Effector memory CD4-positive, alpha-beta T cell (primary cell): Measurements from ENCODE around the gene VTI1B.
"Not testable (repeated sequence)": the region's sequence is repeated elsewhere in the genome, so short reads cannot be mapped to it uniquely, and the experiment has no call there.

Source experiments
- DNase-seq, 3 donors: peaks; one replicate each; pipeline ENCODE4 v3.0.0-alpha.2; 2020
- H3K27ac ChIP-seq: 2 replicates; pipeline ENCODE4 v1.7.0; 2013; ENCODE audit warnings: mild to moderate bottlenecking, low read length, moderate library complexity; ENCODE audit not compliant: insufficient read depth, poor library complexity, severe bottlenecking
- H3K27me3 ChIP-seq: replicated peaks from 2 replicates; pipeline ENCODE4 v1.7.0; 2013; ENCODE audit warnings: mild to moderate bottlenecking, low read length; ENCODE audit not compliant: insufficient read depth, control insufficient read depth, poor library complexity, severe bottlenecking
- H3K36me3 ChIP-seq: 2 replicates; pipeline ENCODE4 v1.7.0; 2013; ENCODE audit warnings: mild to moderate bottlenecking, low read length, moderate library complexity; ENCODE audit not compliant: control insufficient read depth, insufficient read depth
- H3K4me1 ChIP-seq: 2 replicates; pipeline ENCODE4 v1.7.0; 2013; ENCODE audit warnings: low read length, mild to moderate bottlenecking; ENCODE audit not compliant: control insufficient read depth, insufficient read depth, poor library complexity, severe bottlenecking
- H3K4me3 ChIP-seq: 2 replicates; pipeline ENCODE4 v1.7.0; 2013; ENCODE audit warnings: low read length, low read depth, mild to moderate bottlenecking; ENCODE audit not compliant: insufficient read depth, poor library complexity, severe bottlenecking
- H3K9me3 ChIP-seq: 2 replicates; pipeline ENCODE4 v1.7.0; 2013; ENCODE audit warnings: mild to moderate bottlenecking, low read length, moderate library complexity; ENCODE audit not compliant: control insufficient read depth

Gene VTI1B

DNA sequence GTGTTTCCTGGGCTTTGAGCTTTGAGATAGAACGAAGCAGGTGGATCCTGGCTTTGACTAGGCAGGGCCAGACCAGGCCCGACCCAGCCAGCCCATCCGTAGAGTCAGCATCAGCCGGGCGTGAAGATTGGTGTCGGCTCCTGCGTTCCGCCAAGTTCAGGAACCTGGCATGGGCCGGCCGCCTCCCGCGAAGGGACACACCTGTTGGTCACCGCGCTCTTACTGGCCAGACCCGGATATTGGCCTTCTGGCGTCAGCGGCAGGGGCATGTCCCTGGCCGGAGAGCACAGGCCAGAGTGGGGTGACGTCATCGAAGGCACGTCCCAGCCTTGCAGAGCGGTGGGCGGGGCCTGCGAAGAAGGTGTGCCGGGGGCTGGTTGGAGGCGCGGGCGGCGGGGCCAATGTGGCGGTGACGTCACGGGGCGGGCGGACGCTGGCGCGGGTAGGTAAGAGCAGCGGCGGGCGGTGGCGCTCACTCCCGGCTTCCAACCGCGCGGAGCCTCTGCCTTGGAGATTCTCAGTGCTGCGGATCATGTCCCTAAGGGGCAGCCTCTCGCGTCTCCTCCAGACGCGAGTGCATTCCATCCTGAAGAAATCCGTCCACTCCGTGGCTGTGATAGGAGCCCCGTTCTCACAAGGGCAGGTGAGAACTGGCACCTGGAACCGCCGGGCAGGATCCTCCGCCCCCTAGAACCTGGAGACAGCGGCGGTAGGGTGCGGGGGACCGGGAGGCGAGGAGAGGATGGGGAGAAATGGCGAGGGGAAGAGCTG is 54.8 kb downstream of the VTI1B start, which contains the start of gene ARG2:
Gene ARG2, plus strand, starts transcription at position 475 of the 771 bp plus-strand sequence. Its CDS starts 58 bp downstream, at position 533.
- Histone ChIP-seq H3K36me3 (no peaks in the 10 kb centered on the region), H3K4me3 (peak within 1 kb of the TSS; percentile 73), H3K27ac (peak within 1 kb of the TSS; percentile 79), H3K27me3 (no peaks in the 10 kb centered on the region), H3K4me1 (peaks cover 13% of the 10 kb centered on the region), H3K9me3 (no peaks in the 10 kb centered on the region)
- peak; percentile 93 to 96 (median 96) for DNase-seq

DNA sequence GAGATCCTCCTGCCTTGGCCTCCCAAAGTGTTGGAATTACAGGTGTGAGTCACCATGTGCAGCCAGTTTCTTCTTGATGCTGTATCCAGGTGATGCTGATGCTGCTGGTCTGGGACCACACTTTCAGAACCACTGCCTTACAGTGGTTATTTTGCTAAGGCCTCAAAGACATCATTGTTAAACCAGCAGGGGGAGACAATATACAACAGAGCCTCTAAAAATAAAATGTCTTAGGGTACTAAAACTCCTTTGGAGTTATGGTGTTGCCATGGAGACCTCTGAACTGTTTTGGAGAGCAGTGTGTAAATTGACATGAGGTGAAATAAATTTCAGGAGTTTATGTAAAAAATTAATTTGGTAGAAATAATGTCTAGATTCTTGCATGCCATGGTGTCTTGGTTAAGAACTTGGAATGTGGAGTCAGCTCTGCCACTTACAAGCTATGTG is 55.8 kb downstream of the VTI1B start:
- Histone ChIP-seq H3K27ac (peak overlapping the region; percentile 79), H3K36me3 (no peaks in the 10 kb centered on the region), H3K27me3 (no peaks in the 10 kb centered on the region), H3K4me3 (no peak overlapping the region), H3K9me3 (no peaks in the 10 kb centered on the region), H3K4me1 (peaks cover 13% of the 10 kb centered on the region)
- DNase-seq = peak in 1 of 3 donors; percentile 16

DNA sequence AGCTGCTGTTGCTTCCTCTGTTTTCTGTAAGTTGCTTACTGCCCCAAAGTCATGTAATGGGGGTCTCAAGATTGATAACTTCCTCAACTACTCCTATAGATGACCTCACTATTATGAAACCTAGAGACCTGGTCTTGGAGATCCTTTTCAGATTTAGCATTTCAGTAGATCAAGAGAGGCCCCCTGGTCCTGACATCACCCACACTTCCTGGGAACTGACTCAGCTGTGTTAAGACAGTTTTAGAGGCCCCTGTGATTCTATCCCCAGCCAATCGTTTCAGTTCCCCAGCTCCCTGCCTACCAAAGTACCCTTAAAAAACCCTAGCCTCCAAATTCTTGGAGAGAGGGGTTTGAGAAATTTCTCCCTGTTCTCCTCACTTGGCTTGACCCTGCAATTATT is 63.9 kb downstream of the VTI1B start:
- Histone ChIP-seq H3K4me1 (no peaks in the 10 kb centered on the region), H3K27me3 (no peaks in the 10 kb centered on the region), H3K36me3 (no peaks in the 10 kb centered on the region), H3K9me3 (no peaks in the 10 kb centered on the region), H3K4me3 (no peak overlapping the region), H3K27ac (no peak overlapping the region)
- DNase-seq = no peak

DNA sequence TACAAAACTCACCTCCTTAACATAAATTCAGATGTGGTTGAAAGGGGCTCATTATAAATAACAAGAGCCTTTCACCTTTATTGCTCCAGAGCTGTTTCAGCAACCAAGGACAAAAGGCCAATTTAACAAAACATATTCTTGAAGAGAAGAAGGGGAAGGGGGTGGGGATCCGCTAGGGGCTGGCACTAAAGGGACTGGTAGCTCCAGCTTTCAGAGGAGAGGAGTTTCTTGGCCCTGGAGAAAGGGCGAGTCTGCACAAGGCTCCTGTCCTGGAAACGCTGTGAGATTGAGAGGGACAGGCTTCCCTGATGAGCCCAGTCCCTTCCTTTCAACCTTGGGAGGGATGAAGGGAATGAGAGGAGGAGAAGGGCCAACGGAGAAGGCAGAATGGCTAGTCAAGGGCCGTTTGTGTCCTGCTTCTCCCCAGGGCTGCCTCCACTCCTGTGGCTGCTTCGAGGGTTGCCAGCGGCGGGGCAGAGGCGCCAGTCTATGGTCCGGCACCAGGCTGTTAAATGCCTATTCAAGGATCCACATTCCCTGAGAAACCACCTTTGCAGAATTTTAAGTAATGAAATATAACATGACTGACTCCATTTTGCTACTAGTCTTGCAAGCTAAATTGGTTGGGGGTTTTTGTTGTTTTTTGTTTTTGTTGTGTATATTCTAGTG is 64.7 kb downstream of the VTI1B start:
- H3K4me1 ChIP-seq = no peaks in the 10 kb centered on the region
- no peak overlapping the region for H3K27ac ChIP-seq
- no peak overlapping the region for H3K4me3 ChIP-seq
- no peaks in the 10 kb centered on the region for H3K9me3 ChIP-seq
- no peaks in the 10 kb centered on the region for H3K27me3 ChIP-seq
- no peaks in the 10 kb centered on the region for H3K36me3 ChIP-seq
- DNase-seq = no peak

DNA sequence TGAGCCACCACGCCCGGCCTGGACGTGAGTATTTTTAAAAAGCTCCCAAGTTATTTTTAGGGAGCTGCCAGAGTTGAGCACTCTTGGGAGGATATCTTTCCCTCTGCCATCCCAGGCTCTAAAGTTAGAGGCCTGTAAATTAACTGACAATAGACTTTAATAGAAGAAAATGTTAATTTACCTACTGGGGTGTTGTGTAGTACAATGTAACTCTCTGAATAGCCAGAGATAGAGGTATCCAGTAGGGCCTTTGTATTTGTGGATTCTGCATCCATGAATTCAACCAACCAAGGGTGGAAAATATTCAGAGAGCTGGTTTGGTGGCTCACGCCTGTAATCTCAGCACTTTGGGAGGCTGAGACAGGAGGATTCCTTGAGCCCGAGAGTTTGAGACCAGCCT is 66.8 kb downstream of the VTI1B start:
- Histone ChIP-seq H3K36me3 (no peaks in the 10 kb centered on the region), H3K27ac (no peak overlapping the region), H3K27me3 (no peaks in the 10 kb centered on the region), H3K9me3 (no peaks in the 10 kb centered on the region), H3K4me1 (no peaks in the 10 kb centered on the region), H3K4me3 (no peak overlapping the region)
- DNase-seq = no peak

DNA sequence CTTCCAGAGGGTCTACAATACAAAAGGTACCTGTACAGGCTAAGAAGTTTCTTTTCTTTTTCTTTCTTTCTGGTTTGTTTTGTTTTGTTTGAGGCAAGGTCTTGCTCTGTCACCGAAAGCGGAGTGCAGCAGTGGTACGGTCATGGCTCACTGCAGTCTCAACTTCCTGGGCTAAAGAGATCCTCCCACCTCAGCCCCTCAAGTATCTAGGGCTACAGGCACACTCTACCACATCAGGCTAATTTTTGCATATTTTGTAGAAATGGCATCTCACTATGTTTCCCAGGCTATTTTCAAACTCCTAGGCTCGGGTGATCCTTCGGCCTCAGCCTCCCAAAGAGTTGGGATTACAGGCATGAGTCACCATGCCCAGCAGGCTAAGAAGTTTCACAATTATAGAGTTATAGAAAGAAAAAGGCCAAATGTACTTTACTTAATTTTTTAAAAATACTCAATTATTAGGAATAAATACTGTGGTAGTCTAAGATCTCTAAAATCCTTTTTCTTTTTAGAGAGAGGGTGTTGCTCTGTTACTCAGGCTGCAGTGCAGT is 71.4 kb downstream of the VTI1B start:
- H3K27ac ChIP-seq = no peak overlapping the region

DNA sequence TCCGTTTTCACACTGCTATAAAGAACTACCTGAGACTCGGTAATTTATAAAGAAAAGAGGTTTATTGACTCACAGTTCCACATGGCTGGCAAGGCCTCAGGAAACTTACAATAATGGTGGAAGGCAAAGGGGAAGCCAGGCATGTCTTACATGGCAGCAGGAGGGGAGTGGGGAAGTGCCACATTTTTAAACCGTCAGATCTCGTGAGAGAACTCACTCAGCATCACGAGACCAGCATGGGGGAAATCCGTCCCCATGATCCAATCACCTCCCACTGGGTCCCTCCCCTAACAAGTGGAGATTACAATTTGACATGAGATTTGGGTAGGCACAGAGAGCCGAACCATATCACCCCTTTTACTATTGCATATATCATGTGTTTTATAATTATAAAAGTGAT is 72.4 kb downstream of the VTI1B start:
- DNase-seq = no peak
- Histone ChIP-seq H3K27ac (no peak overlapping the region), H3K4me1 (peaks cover 16% of the 10 kb centered on the region), H3K36me3 (no peaks in the 10 kb centered on the region), H3K27me3 (no peaks in the 10 kb centered on the region), H3K9me3 (no peaks in the 10 kb centered on the region), H3K4me3 (no peak overlapping the region)

More for the DNA sequence above, 71.4 kb downstream of the VTI1B start:
- Histone ChIP-seq H3K27me3 (no peaks in the 10 kb centered on the region), H3K36me3 (no peaks in the 10 kb centered on the region), H3K9me3 (no peaks in the 10 kb centered on the region), H3K4me1 (peaks cover 12% of the 10 kb centered on the region), H3K4me3 (no peak overlapping the region)
- DNase-seq = no peak

DNA sequence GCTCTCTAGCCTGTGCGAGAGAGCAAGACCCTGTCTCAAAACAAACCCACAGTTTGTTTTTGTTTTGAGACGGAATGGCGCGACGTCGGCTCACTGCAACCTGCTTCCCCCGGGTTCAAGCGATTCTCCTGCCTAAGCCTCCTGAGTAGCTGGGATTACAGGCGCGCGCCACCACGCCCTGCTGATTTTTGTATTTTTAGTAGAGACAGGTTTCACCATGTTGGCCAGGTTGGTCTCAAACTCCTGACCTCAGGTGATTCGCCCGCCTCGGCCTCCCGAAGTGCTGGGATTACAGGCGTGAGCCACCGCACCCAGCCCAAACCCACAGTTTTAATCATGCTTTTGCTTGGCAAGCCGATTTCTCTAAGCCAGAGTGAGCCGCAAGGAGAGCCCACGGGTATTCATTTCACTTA is 73.9 kb downstream of the VTI1B start:
- not testable (repeated sequence) for H3K9me3 ChIP-seq, H3K36me3 ChIP-seq, DNase-seq, H3K27me3 ChIP-seq
- peak overlapping the region; percentile 65 for H3K27ac ChIP-seq
- H3K4me1 ChIP-seq = peaks cover 16% of the 10 kb centered on the region
- H3K4me3 ChIP-seq = peak overlapping the region; percentile 87

DNA sequence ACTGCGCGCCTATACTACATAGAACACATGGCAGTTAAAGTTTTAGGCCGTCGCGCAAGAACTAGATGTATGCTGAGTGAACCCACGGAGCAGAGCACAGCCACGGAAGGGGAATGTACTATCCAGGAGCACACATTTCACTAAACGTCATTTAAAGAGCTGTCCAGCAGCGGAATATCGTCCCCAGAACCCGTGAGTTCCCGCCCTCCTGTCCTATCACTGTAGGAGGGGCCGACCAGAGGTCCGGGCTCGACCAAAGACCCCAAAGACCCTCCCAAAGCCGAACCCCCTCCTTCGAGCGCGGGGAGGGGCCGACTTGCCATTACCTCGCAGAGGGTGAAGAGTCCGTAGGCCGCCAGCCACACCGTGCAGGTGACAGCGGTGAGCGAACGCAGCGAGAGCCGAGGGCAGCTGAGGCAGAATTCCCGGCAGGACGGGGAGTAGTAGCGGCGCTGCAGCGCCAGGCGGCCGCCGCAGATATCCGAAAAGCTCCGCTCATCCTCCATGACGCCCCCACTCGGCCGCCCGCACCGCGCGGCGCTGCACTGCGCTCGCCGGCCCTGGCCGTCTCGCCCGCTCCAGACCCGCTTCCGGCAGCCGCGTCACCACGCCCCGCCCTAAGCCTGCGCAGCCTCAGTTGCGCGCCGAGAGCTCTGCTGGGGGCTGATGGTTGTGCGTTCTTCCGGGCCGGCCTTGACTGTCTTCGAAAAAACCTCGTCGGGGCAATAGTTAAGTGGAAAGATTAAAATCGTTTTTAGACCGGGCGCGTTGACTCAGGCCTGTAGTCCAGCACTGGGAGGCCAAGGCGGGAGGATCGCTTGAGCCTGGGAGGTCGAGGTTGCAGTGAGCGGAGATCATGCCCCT is 74.5 kb downstream of the VTI1B start, which contains the start of gene PIGH:
Gene PIGH, minus strand, starts transcription at position 571 of the 864 bp plus-strand sequence. Its CDS starts 65 bp downstream, at position 506.
- peaks cover 16% of the 10 kb centered on the region for H3K4me1 ChIP-seq
- H3K27ac ChIP-seq = peak within 1 kb of the TSS; percentile 65
- no peaks in the 10 kb centered on the region for H3K36me3 ChIP-seq
- DNase-seq = peak; percentile 89 to 90 (median 89)
- no peaks in the 10 kb centered on the region for H3K9me3 ChIP-seq
- no peaks in the 10 kb centered on the region for H3K27me3 ChIP-seq
- H3K4me3 ChIP-seq = peak within 1 kb of the TSS; percentile 87
